ENCODE data around the gene GNRHR. TPM values are rescaled to one million over a fixed set of nuclear protein-coding genes. Genes with fewer than 3 reads are reported as not detected.

The GNRHR gene
- total and polyA plus RNA-seq, 8 donors, result not detected

GRCh38 chr4:67700116-67700737 is 54.0 kb downstream of the GNRHR start:
- peak overlapping the region; percentile 69 to 89 (median 84) for H3K4me3 ChIP-seq
- intact Hi-C loops (cut with DNase I), result no loop called here
- no peaks in the 10 kb centered on the region for H3K36me3 ChIP-seq
- H3K27me3 ChIP-seq, result no peaks in the 10 kb centered on the region
- H3K27ac ChIP-seq, result peak overlapping the region; percentile 73 to 89 (median 86)
- no peak for FAIRE-seq
- WGBS, 2 donors, result 8 to 13% methylated on average over 11 of the region's 11 CpGs
- no peaks in the 10 kb centered on the region for H3K9me3 ChIP-seq
- no peak for DNase-seq
- peaks cover 0 to 17% (median 15%) of the 10 kb centered on the region in 3 donors for H3K4me1 ChIP-seq
- peak; percentile 5 to 35 (median 20) for ATAC-seq
- no peak for TF ChIP-seq CTCF (IDR thresholded peaks at IDR 0.05)

GRCh38 chr4:67699603-67700002 is 54.6 kb downstream of the GNRHR start:
- Histone ChIP-seq H3K9me3 (no peaks in the 10 kb centered on the region), H3K36me3 (no peaks in the 10 kb centered on the region), H3K27me3 (no peaks in the 10 kb centered on the region), H3K4me1 (peaks cover 0 to 17% (median 15%) of the 10 kb centered on the region in 3 donors), H3K27ac (no peak overlapping the region), H3K4me3 (peak overlapping the region in 1 of 4 donors; percentile 69)
- no peak for TF ChIP-seq CTCF (IDR thresholded peaks at IDR 0.05)
- FAIRE-seq, result no peak
- ATAC-seq, result no peak
- DNase-seq, result no peak
- 84 to 93% methylated on average over 18 of the region's 18 CpGs for WGBS, 2 donors
- intact Hi-C loops (cut with DNase I), result no loop called here

- H3K4me1 ChIP-seq, result peaks cover 0 to 17% (median 15%) of the 10 kb centered on the region in 3 donors
- WGBS, 2 donors, result 74 to 81% methylated on average over 7 of the region's 7 CpGs
- DNase-seq (no peak), ATAC-seq (no peak), FAIRE-seq (no peak)
- H3K4me3 ChIP-seq, result no peak overlapping the region
- intact Hi-C loops (cut with DNase I), result no loop called here
- H3K9me3 ChIP-seq, result no peaks in the 10 kb centered on the region
- H3K36me3 ChIP-seq, result no peaks in the 10 kb centered on the region
- H3K27ac ChIP-seq, result no peak overlapping the region
- no peaks in the 10 kb centered on the region for H3K27me3 ChIP-seq
- no peak for TF ChIP-seq CTCF (IDR thresholded peaks at IDR 0.05)
Observed at GRCh38 chr4:67697860-67698687, 56.1 kb downstream of the GNRHR start.

- Histone ChIP-seq H3K36me3 (no peaks in the 10 kb centered on the region), H3K9me3 (no peaks in the 10 kb centered on the region), H3K27ac (no peak overlapping the region), H3K4me1 (peaks cover 0 to 11% (median 7%) of the 10 kb centered on the region in 3 donors), H3K27me3 (no peaks in the 10 kb centered on the region), H3K4me3 (no peak overlapping the region)
- no peak for TF ChIP-seq CTCF (IDR thresholded peaks at IDR 0.05)
- WGBS, 2 donors, result 91 to 94% methylated on average over 2 of the region's 2 CpGs
- ATAC-seq (no peak), FAIRE-seq (no peak), DNase-seq (no peak)
- intact Hi-C loops (cut with DNase I), result no loop called here
Observed at GRCh38 chr4:67696061-67696460, 58.1 kb downstream of the GNRHR start.

GRCh38 chr4:67694662-67695061 is 59.5 kb downstream of the GNRHR start:
- no peaks in the 10 kb centered on the region for H3K9me3 ChIP-seq
- WGBS, 2 donors, result 93% methylated on average over 3 of the region's 3 CpGs
- H3K36me3 ChIP-seq, result no peaks in the 10 kb centered on the region
- no peak for FAIRE-seq
- DNase-seq, result no peak
- peaks cover 0 to 6% (median 3%) of the 10 kb centered on the region in 3 donors for H3K4me1 ChIP-seq
- TF ChIP-seq CTCF (IDR thresholded peaks at IDR 0.05), result no peak
- ATAC-seq, result no peak
- intact Hi-C loops (cut with DNase I), result no loop called here
- no peak overlapping the region for H3K27ac ChIP-seq
- H3K27me3 ChIP-seq, result no peaks in the 10 kb centered on the region
- no peak overlapping the region for H3K4me3 ChIP-seq
